Left ventricle myocardium inferior (tissue), 1 donor: Measurements from ENCODE around the gene MAGEA8. TPM values are rescaled to one million over a fixed set of nuclear protein-coding genes. Genes with fewer than 3 reads are reported as not detected.
"Not testable (repeated sequence)": the region's sequence is repeated elsewhere in the genome, so short reads cannot be mapped to it uniquely, and the experiment has no call there.

Experiments used
- DNase-seq: peaks from one replicate; pipeline ENCODE4 v3.0.0-alpha.2; 2020
- H3K27ac ChIP-seq: fragments of 200-600 bp; replicated peaks from 2 replicates; pipeline ENCODE4 v1.8.0; 2021
- H3K27me3 ChIP-seq: fragments of 200-600 bp; 2 replicates; pipeline ENCODE4 v1.8.0; 2021; ENCODE audit warnings: low read depth
- H3K36me3 ChIP-seq: fragments of 200-600 bp; 2 replicates; pipeline ENCODE4 v1.8.0; 2021
- H3K4me1 ChIP-seq: fragments of 200-600 bp; 2 replicates; pipeline ENCODE4 v1.8.0; 2021
- H3K4me3 ChIP-seq: fragments of 200-600 bp; 2 replicates; pipeline ENCODE4 v1.8.0; 2021; ENCODE audit warnings: mild to moderate bottlenecking, moderate library complexity
- H3K9me3 ChIP-seq: fragments of 200-600 bp; replicated peaks from 2 replicates; pipeline ENCODE4 v1.8.0; 2021
- CTCF ChIP-seq: fragments of 200-600 bp; IDR thresholded peaks from 2 replicates; pipeline ENCODE4 v1.8.0; 2021; ENCODE audit warnings: antibody characterized with exemption, mild to moderate bottlenecking, borderline replicate concordance
- intact Hi-C: fragments of 100-400 bp; cut with micrococcal nuclease; formaldehyde crosslinking; loops from one replicate; pipeline ENCODE4 v1.11.0; 2022
- long read RNA-seq: library from polyadenylated mRNA; unstranded; transcript quantifications from one replicate; pipeline ENCODE4 v2.0.0, GENCODE V29; 2021
- total RNA-seq: library from RNA; stranded (reverse); fragmentation: NEBNext Ultra II Directional; extraction: Animal tissue kit (Norgen Biotek cat#: 25700); gene quantifications from one replicate; pipeline ENCODE4 v1.2.1, GENCODE V29; 2021
- donor health status: DM: no; HTN: yes; CAD: no; lungs with severe emphysema.

Gene MAGEA8
- total RNA-seq: not detected
- long read RNA-seq: 0 reads

- H3K4me1 ChIP-seq: no peaks in the 10 kb centered on the region
- no peaks in the 10 kb centered on the region for H3K36me3 ChIP-seq
- H3K4me3 ChIP-seq: no peak within 1 kb of the TSS
- no peaks in the 10 kb centered on the region for H3K27me3 ChIP-seq
- DNase-seq: no peak
- no peak for TF ChIP-seq CTCF
- no peaks in the 10 kb centered on the region for H3K9me3 ChIP-seq
- no peak within 1 kb of the TSS for H3K27ac ChIP-seq
- intact Hi-C loops: no loop called here
Measured at GRCh38 chrX:149881081-149881711, at the start of gene MAGEA8. MAGEA8 (plus strand) TSS chrX:149881183; CDS start chrX:149884273, 3,090 bp downstream.

- H3K4me1 ChIP-seq: no peaks in the 10 kb centered on the region
- no peak for TF ChIP-seq CTCF
- H3K27me3 ChIP-seq: no peaks in the 10 kb centered on the region
- H3K27ac ChIP-seq: no peak overlapping the region
- H3K36me3 ChIP-seq: no peaks in the 10 kb centered on the region
- no peak overlapping the region for H3K4me3 ChIP-seq
- H3K9me3 ChIP-seq: no peaks in the 10 kb centered on the region
- DNase-seq: no peak
- intact Hi-C loops: no loop called here
Measured at GRCh38 chrX:149831473-149831872, 49.5 kb upstream of the MAGEA8 start.

GRCh38 chrX:149836728-149837127, 44.3 kb upstream of the MAGEA8 start:
- H3K36me3 ChIP-seq, H3K27ac ChIP-seq, H3K9me3 ChIP-seq, intact Hi-C loops, H3K4me3 ChIP-seq, H3K27me3 ChIP-seq, DNase-seq, H3K4me1 ChIP-seq: not testable (repeated sequence)

- DNase-seq: no peak
- Histone ChIP-seq H3K27me3 (no peaks in the 10 kb centered on the region), H3K27ac (no peak overlapping the region), H3K36me3 (no peaks in the 10 kb centered on the region), H3K4me3 (no peak overlapping the region), H3K4me1 (no peaks in the 10 kb centered on the region), H3K9me3 (no peaks in the 10 kb centered on the region)
- intact Hi-C loops: no loop called here
- TF ChIP-seq CTCF: no peak
Measured at GRCh38 chrX:149837167-149837566, 43.8 kb upstream of the MAGEA8 start.

- TF ChIP-seq CTCF: no peak
- intact Hi-C loops: no loop called here
- Histone ChIP-seq H3K27ac (no peak overlapping the region), H3K9me3 (no peaks in the 10 kb centered on the region), H3K36me3 (no peaks in the 10 kb centered on the region), H3K4me1 (no peaks in the 10 kb centered on the region), H3K27me3 (no peaks in the 10 kb centered on the region), H3K4me3 (no peak overlapping the region)
- no peak for DNase-seq
Measured at GRCh38 chrX:149837639-149838038, 43.3 kb upstream of the MAGEA8 start.

GRCh38 chrX:149841929-149842328, 39.1 kb upstream of the MAGEA8 start:
- no peak for DNase-seq
- intact Hi-C loops: no loop called here
- Histone ChIP-seq H3K27me3 (no peaks in the 10 kb centered on the region), H3K4me1 (no peaks in the 10 kb centered on the region), H3K27ac (no peak overlapping the region), H3K4me3 (no peak overlapping the region), H3K9me3 (no peaks in the 10 kb centered on the region), H3K36me3 (no peaks in the 10 kb centered on the region)
- TF ChIP-seq CTCF: no peak
